HEK293 (cell line): ENCODE data around the gene TUBGCP3.

Experiments used
- CTCF ChIA-PET: fragments of 350-600 bp; formaldehyde crosslinking; extraction: SDS; loops from one replicate; lab custom pipeline; 2021; ENCODE audit warnings: antibody characterized with exemption; lab: Yijun Ruan, JAX
- POLR2A ChIA-PET: fragments of 300-600 bp; formaldehyde crosslinking; extraction: SDS; loops from one replicate; lab custom pipeline; 2020; ENCODE audit warnings: antibody characterized with exemption, inconsistent platforms; lab: Yijun Ruan, JAX
- H3K27ac ChIP-seq: fragments of 200-500 bp; sonication (Bioruptor generic); 2 replicates; pipeline ENCODE4 v1.5.1; 2014; ENCODE audit warnings: low read depth, low read length, control low read depth, inconsistent platforms; ENCODE audit errors: extremely low read depth
- H3K36me3 ChIP-seq, 2 experiments: fragments of 200-500 bp in 1 of 2; sonication (Bioruptor generic) in 1 of 2; 1 replicate in 1 of 2; 2 replicates in 1 of 2; pipeline ENCODE4 v1.5.1; 2014 to 2017; ENCODE audit warnings: inconsistent platforms in 2 of 2, low read length in 2 of 2; ENCODE audit not compliant: control insufficient read depth in 2 of 2, insufficient read depth in 1 of 2
- H3K4me1 ChIP-seq: fragments of 200-500 bp; sonication (Bioruptor generic); 2 replicates; pipeline ENCODE4 v1.5.1; 2014; ENCODE audit warnings: mild to moderate bottlenecking, low read length, inconsistent platforms; ENCODE audit not compliant: control insufficient read depth, insufficient read depth
- H3K4me3 ChIP-seq: 2 replicates; pipeline ENCODE4 v1.5.1; 2011; ENCODE audit warnings: low read depth, mild to moderate bottlenecking, control low read depth, low read length, moderate library complexity
- H3K9me3 ChIP-seq: fragments of 200-500 bp; sonication (Bioruptor generic); 2 replicates; pipeline ENCODE4 v1.5.1; 2014; ENCODE audit warnings: low read depth, low read length, inconsistent platforms; ENCODE audit not compliant: control insufficient read depth, insufficient read depth
- REPIN1 ChIP-seq: fragments of 450-650 bp; formaldehyde crosslinking; IDR thresholded peaks from 2 replicates; pipeline ENCODE4 v1.5.1; 2017; ENCODE audit warnings: missing biosample characterization, missing genetic modification characterization, low read depth
- REST ChIP-seq: fragments of 450-650 bp; formaldehyde crosslinking; IDR thresholded peaks from 2 replicates; pipeline ENCODE4 v1.5.1; 2016; ENCODE audit warnings: missing biosample characterization, missing genetic modification characterization
- SCRT2 ChIP-seq: fragments of 450-650 bp; formaldehyde crosslinking; IDR thresholded peaks from 2 replicates; pipeline ENCODE4 v1.5.1; 2016; ENCODE audit warnings: missing biosample characterization, missing genetic modification characterization
- ZBTB10 ChIP-seq: fragments of 450-650 bp; formaldehyde crosslinking; IDR thresholded peaks from 2 replicates; pipeline ENCODE4 v1.5.1; 2016; ENCODE audit warnings: missing biosample characterization, missing genetic modification characterization
- ZNF148 ChIP-seq: fragments of 450-650 bp; formaldehyde crosslinking; IDR thresholded peaks from 2 replicates; pipeline ENCODE4 v1.5.0; 2017; ENCODE audit warnings: missing biosample characterization, missing genetic modification characterization, borderline replicate concordance
- ZNF169 ChIP-seq: fragments of 450-650 bp; formaldehyde crosslinking; IDR thresholded peaks from 2 replicates; pipeline ENCODE4 v1.5.1; 2016; ENCODE audit warnings: missing biosample characterization, missing genetic modification characterization
- ZNF26 ChIP-seq: fragments of 450-650 bp; formaldehyde crosslinking; IDR thresholded peaks from 2 replicates; pipeline ENCODE4 v1.5.1; 2016; ENCODE audit warnings: missing biosample characterization, missing genetic modification characterization
- ZNF433 ChIP-seq: fragments of 450-650 bp; formaldehyde crosslinking; IDR thresholded peaks from 2 replicates; pipeline ENCODE4 v1.5.1; 2016; ENCODE audit warnings: missing biosample characterization, missing genetic modification characterization, low read depth
- ZNF549 ChIP-seq: fragments of 450-650 bp; IDR thresholded peaks from 2 replicates; pipeline ENCODE4 v1.5.1; 2018; ENCODE audit warnings: missing biosample characterization, missing genetic modification characterization, mild to moderate bottlenecking, inconsistent platforms, moderate library complexity
- ZNF561 ChIP-seq: fragments of 450-650 bp; IDR thresholded peaks from 2 replicates; pipeline ENCODE4 v1.5.1; 2018; ENCODE audit warnings: missing biosample characterization, missing genetic modification characterization, borderline replicate concordance
- ZNF600 ChIP-seq: fragments of 450-650 bp; formaldehyde crosslinking; IDR thresholded peaks from 2 replicates; pipeline ENCODE4 v1.5.1; 2016; ENCODE audit warnings: missing biosample characterization, missing genetic modification characterization
- ZNF623 ChIP-seq: fragments of 450-650 bp; formaldehyde crosslinking; IDR thresholded peaks from 2 replicates; pipeline ENCODE4 v1.5.1; 2016; ENCODE audit warnings: missing biosample characterization, missing genetic modification characterization
- ZNF624 ChIP-seq: fragments of 450-650 bp; formaldehyde crosslinking; IDR thresholded peaks from 2 replicates; pipeline ENCODE4 v1.5.1; 2017; ENCODE audit warnings: missing biosample characterization, missing genetic modification characterization
- ZNF645 ChIP-seq: fragments of 450-650 bp; formaldehyde crosslinking; IDR thresholded peaks from 2 replicates; pipeline ENCODE4; 2016; ENCODE audit warnings: missing biosample characterization, missing genetic modification characterization
- ZNF76 ChIP-seq: fragments of 450-650 bp; formaldehyde crosslinking; IDR thresholded peaks from 2 replicates; pipeline ENCODE4; 2016; ENCODE audit warnings: low read depth, missing biosample characterization, missing genetic modification characterization, borderline replicate concordance
- ZNF776 ChIP-seq: fragments of 450-650 bp; formaldehyde crosslinking; IDR thresholded peaks from 2 replicates; pipeline ENCODE4 v1.5.0; 2017; ENCODE audit warnings: missing biosample characterization, missing genetic modification characterization, borderline replicate concordance
- ZSCAN16 ChIP-seq: fragments of 450-650 bp; formaldehyde crosslinking; IDR thresholded peaks from 2 replicates; pipeline ENCODE4 v1.5.1; 2016; ENCODE audit warnings: missing biosample characterization, missing genetic modification characterization
- ZSCAN18 ChIP-seq: fragments of 450-650 bp; formaldehyde crosslinking; IDR thresholded peaks from 2 replicates; pipeline ENCODE4 v1.5.1; 2016; ENCODE audit warnings: missing biosample characterization, missing genetic modification characterization

The TUBGCP3 gene

GRCh38 chr13:112449545-112449930, 138.4 kb downstream of the TUBGCP3 start (continued):
- TF ChIP-seq ZNF645 (tag by site-specific recombination), result no peak
- TF ChIP-seq ZSCAN16 (tag by site-specific recombination), result no peak

GRCh38 chr13:112448621-112449544, 139.1 kb downstream of the TUBGCP3 start:
- TF ChIP-seq ZNF26 (tag by site-specific recombination) (no peak), ZNF549 (tag by site-specific recombination) (no peak), ZSCAN18 (tag by site-specific recombination) (no peak), REPIN1 (no peak), ZNF624 (tag by site-specific recombination) (no peak), SCRT2 (no peak), REST (tag by site-specific recombination) (no peak), ZNF169 (tag by site-specific recombination) (no peak), ZNF623 (tag by site-specific recombination) (no peak), ZNF600 (tag by site-specific recombination) (no peak), ZNF561 (tag by site-specific recombination) (no peak), ZNF433 (tag by site-specific recombination) (no peak), ZNF148 (tag by site-specific recombination) (no peak), ZNF76 (tag by site-specific recombination) (no peak), ZNF776 (tag by site-specific recombination) (no peak), ZBTB10 (no peak)
- Histone ChIP-seq H3K27ac (no peak overlapping the region), H3K4me1 (no peaks in the 10 kb centered on the region), H3K9me3 (no peaks in the 10 kb centered on the region), H3K4me3 (no peak overlapping the region), H3K36me3 (no peaks in the 10 kb centered on the region)
- CTCF ChIA-PET, result interaction anchor here (0.9 kb wide), 1 partner anchor 346 kb away, joined by 3 read pairs; no protein-coding TSS in a partner anchor
- POLR2A ChIA-PET, result no interaction called here
